Measurements from ENCODE around the gene PHEX.

DNA sequence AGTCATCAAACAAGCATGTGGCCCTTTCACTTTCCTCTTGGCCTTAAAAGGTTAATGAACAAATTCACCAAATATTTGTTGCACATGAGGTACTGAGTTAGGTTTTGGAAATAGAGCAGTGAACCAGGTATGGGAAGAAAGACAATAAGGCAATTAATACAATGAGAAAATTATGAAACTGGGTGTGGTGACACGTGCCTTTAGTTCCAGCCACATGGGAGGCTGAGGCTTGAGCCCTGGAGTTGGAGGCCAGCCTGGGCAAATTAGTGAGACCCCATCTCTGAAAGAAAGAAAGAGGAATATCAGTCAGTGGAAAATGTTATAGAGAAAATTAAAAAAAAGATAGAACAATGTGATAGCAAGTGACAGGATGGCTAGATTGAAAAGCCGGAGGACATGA is 8.1 kb downstream of the PHEX start:
- TF ChIP-seq CTCF (IDR thresholded peaks at IDR 0.05) (no peak), ELF4 (CRISPR knock-in tag; IDR thresholded peaks at IDR 0.05; ENCODE audit: low read depth) (no peak), USF1 (CRISPR knock-in tag; IDR thresholded peaks at IDR 0.05) (no peak), FOXJ3 (CRISPR knock-in tag; IDR thresholded peaks at IDR 0.05; ENCODE audit: borderline replicate concordance) (no peak), USF2 (CRISPR knock-in tag; IDR thresholded peaks at IDR 0.05) (no peak), TCF7 (CRISPR knock-in tag; IDR thresholded peaks at IDR 0.05; ENCODE audit: low read depth) (no peak), SP1 (CRISPR knock-in tag; conservative IDR thresholded peaks at IDR 0.05) (no peak), CREB1 (CRISPR knock-in tag; IDR thresholded peaks at IDR 0.05) (no peak), NFYB (CRISPR knock-in tag; conservative IDR thresholded peaks at IDR 0.05; ENCODE audit: low read depth) (no peak)
- TF ChIP-seq, protein P1, sequence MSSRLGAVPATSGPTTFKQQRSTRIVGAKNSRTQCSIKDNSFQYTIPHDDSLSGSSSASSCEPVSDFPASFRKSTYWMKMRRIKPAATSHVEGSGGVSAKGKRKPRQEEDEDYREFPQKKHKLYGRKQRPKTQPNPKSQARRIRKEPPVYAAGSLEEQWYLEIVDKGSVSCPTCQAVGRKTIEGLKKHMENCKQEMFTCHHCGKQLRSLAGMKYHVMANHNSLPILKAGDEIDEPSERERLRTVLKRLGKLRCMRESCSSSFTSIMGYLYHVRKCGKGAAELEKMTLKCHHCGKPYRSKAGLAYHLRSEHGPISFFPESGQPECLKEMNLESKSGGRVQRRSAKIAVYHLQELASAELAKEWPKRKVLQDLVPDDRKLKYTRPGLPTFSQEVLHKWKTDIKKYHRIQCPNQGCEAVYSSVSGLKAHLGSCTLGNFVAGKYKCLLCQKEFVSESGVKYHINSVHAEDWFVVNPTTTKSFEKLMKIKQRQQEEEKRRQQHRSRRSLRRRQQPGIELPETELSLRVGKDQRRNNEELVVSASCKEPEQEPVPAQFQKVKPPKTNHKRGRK (CRISPR knock-in tag; IDR thresholded peaks at IDR 0.05; ENCODE audit: borderline replicate concordance), result no peak
- TF ChIP-seq, protein P2, sequence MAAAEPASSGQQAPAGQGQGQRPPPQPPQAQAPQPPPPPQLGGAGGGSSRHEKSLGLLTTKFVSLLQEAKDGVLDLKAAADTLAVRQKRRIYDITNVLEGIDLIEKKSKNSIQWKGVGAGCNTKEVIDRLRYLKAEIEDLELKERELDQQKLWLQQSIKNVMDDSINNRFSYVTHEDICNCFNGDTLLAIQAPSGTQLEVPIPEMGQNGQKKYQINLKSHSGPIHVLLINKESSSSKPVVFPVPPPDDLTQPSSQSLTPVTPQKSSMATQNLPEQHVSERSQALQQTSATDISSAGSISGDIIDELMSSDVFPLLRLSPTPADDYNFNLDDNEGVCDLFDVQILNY (CRISPR knock-in tag; IDR thresholded peaks at IDR 0.05), result no peak
